Anterior cingulate cortex (tissue), 58 donors: Measurements from ENCODE around the gene ZNF337.
"Not testable (repeated sequence)": the region's sequence is repeated elsewhere in the genome, so short reads cannot be mapped to it uniquely, and the experiment has no call there.

ENCODE experiments used
- DNase-seq, 58 donors: peaks; one replicate each; lab custom pipeline; 2025; lab: John Stamatoyannopoulos, UW

The ZNF337 gene

DNA sequence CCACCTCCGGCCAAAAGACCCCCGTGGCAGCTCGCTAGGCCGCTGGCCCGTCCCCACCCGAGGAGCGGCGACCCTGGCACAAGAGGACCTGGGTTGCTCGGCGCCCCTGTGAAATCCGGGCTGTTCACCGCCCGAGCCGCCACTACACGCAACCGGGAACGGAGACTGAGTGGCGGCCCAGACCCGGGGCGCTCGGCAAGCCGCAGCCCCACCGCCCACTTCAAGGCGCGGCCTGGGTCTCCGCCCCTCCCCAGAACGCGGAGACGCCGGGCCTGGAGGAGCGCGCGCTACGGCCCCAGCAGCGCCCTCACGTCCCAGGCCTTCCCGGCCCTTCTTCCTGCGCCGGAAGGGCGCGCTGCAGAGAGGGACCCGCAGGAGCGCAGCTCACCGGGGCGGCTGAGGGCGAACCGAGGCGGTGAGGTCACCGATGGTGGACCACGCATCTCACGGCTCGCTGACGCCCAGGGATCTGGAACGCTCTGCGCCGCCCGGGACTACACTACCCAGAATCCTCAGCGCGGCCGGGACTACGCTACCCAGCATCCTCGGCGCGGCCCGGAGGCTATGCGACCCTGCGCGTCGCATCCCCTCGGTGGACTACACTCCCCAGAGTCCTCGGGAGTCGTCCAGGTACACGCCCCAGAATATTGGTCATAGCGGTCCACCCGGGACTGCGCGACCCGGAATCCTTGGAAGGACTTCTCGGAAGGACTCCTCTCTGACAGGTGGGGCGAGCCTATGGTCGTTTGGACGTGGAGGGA, at the start of gene ZNF337:
ZNF337 (minus strand) TSS at position 483 of the 761 bp plus-strand sequence. CDS start 10,436 bp downstream, outside the sequence.
- peak; percentile 73 to 96 (median 93) for DNase-seq

DNA sequence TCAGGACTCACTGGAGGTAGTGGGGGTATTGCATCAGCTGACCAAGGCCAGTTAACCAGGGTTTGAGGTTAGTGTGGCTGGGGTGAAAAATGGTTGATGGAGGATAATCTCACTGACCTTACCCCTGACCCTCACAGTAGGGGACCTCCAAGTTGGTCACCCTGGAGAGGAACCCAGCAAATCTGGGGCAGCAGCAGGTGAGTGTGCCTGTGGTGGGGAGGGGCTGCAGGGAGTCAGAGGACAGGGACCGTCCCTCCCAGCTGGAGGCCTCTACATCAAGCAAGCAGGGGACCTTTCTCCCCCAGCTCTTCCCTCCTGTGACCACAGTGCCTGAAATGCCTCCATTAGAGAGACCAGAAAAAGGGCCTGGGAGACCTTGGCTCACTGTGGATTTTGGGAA, 49.1 kb upstream of the ZNF337 start:
- DNase-seq = no peak

DNA sequence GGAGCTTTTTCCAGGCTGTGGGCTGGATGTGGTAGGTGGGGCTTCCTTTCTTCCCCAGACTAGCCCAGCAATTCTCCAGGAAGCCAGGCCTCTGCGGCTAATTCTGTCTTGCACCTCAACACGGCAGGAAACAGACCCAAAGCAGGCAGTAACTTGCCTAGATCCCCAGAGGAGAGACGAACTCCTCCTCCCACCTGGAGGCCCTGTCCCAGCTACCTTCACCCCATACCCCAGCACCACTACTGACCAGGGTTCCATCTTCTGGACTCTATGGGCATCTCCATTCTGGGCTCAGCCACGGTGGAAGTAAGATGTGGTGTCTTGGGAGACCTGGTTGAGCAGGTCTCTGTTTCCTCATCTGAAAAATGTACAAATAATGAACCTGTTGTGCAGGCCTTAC, 48.4 kb upstream of the ZNF337 start:
- DNase-seq = no peak

- peak in 1 of 58 donors; percentile 37 for DNase-seq
These were observed 47.6 kb upstream of the ZNF337 start for GRCh38 chr20:25744261-25744660.

GRCh38 chr20:25741088-25741487, 44.4 kb upstream of the ZNF337 start:
- DNase-seq = no peak

GRCh38 chr20:25739615-25740320, 43.1 kb upstream of the ZNF337 start:
- no peak for DNase-seq

- no peak for DNase-seq
These were observed 41.5 kb upstream of the ZNF337 start for GRCh38 chr20:25738198-25738597.

DNA sequence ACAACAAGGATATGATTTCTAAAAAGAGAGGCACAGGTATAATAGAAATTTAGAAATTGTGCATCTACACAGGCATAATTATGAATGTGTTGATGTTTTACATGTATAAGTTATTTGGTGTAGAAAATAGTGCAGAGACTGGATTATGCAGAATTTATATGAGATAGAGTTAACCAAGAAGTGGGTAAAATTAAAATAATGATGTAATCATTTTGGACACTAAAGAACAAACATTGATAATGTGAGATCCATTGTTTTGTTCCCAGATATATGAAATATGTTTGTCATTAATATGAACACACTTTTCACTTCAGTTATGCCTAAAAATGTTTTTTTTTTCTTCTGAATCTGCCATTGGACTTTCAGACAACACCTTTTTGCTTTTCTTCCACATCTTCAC, 37.2 kb upstream of the ZNF337 start:
- no peak for DNase-seq

- no peak for DNase-seq
These were observed 34.2 kb upstream of the ZNF337 start for GRCh38 chr20:25730862-25731261.

DNA sequence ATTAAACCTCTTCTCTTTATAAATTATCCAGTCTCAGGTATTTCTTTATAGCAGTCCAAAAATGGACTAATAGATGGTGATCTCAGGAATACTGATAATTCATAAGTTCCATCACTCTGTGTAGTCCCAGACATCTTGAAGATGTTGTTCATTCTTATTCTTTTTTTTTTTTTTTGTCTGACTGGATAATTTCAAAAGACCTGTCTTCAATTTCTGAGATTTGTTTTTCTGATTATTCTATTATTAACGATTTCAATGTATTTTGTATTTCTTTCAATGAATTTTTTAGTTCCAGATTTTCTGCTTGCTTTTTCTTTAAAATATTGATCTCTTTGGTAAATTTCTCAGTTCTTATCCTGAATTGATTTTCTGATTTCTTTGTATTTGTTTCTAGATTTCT, 29.7 kb upstream of the ZNF337 start:
- no peak for DNase-seq

- no peak for DNase-seq
These were observed 29.0 kb upstream of the ZNF337 start for GRCh38 chr20:25725639-25726038.

GRCh38 chr20:25723975-25724374, 27.3 kb upstream of the ZNF337 start:
- DNase-seq = no peak

- no peak for DNase-seq
These were observed 23.6 kb upstream of the ZNF337 start for GRCh38 chr20:25720285-25720684.

GRCh38 chr20:25718896-25719809, 22.5 kb upstream of the ZNF337 start:
- not testable (repeated sequence) for DNase-seq

- DNase-seq = no peak
These were observed 11.0 kb upstream of the ZNF337 start for GRCh38 chr20:25707695-25708094.

- DNase-seq = no peak
These were observed 10.1 kb upstream of the ZNF337 start for GRCh38 chr20:25706793-25707192.

GRCh38 chr20:25705830-25706351, 9.2 kb upstream of the ZNF337 start:
- DNase-seq = no peak

GRCh38 chr20:25704303-25704702, 7.7 kb upstream of the ZNF337 start:
- DNase-seq = not testable (repeated sequence)

DNA sequence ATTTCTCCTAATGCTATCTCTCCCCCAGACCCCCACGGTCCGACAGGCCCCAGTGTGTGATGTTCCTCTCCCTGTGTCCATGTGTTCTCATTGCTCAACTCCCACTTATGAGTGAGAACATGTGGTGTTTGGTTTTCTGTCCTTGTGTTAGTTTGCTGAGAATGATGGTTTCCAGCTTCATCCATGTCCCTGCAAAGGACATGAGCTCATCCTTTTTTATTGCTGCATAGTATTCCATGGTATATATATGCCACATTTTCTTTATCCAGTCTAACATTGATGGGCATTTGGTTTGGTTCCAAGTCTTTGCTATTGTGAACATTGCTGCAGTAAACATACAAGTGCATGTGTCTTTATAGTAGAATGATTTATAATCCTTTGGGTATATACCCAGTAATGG, 4.2 kb upstream of the ZNF337 start:
- not testable (repeated sequence) for DNase-seq

- DNase-seq = no peak
These were observed 3.3 kb upstream of the ZNF337 start for GRCh38 chr20:25699914-25700313.

DNA sequence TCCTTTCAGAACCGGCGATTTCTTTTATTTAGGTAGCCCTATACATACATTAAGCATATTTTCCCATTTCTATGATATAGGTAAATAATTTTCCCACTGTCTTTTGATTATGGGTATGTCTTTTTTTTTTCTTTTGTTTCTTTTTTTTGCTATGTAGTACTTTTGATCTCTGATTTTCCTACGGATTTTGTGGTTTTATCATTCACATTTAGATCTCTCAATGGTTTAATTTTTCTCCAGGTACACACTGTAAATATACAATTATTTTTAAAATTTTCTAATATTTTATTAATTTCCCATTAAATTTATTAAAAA, 436 bp upstream of the ZNF337 start:
- DNase-seq = no peak
